ENCODE data around the gene KCNQ2.

The KCNQ2 gene

GRCh38 chr20:63354636-63355350, 117.7 kb downstream of the KCNQ2 start:
- DNase-seq = no peak

DNA sequence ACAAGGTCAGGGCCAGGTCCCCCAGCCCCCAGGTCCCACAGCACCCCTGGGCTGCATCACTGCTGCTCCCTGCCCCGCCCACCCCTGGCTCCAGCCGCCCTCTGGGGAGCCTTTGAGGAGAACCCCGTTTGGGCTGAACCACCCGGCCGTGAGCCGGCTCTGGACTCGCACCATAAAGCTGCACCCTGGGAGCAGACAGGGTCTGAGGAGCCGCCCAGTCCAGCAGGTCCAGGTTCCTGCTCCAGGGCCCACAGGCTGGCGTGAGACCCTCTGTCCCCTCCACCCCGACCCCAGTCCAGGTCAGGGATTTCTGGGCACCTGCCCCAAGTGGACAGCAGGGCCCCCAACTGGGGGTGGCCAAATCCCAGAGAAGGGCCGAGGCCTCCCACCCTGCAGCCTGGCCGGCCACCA, 119.6 kb downstream of the KCNQ2 start:
- DNase-seq = no peak

DNA sequence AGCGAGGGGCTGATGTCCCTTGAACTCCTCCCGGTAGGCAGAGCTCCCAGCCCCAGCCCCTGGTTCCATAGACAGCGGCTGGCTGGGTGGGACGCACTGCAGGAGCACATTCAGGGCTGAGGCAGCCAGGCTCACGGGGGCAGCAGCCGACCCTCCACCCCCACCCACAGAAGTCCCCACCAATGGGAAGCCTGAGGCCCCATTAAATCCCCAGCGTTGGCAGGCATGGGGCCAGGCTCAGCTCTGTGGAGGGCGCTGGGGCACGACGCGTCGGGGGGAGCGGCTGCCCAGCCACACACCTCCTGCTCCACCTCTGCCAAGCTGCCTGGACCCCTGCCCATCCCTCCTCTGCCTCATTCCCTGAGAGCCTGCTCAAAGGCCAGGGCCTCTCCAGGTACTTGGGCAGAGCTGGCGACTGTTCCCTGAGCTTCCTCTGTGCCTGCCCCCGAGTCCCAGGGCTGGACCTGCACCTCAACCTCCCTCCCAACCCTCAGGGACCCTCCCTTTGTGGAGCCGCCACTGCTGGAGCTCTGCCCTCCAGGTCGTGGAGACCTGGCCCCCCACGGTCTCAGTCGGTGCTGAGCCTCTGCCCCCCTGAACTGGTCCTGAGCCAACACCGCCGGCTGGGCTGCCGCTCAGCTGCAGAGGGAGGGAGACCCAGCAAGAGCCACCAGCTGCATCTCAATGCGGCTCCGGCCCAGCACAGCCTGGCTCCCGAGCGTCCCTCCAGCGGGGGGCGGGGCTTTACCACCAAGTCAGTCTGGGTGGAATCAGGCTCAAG, 120.5 kb downstream of the KCNQ2 start:
- no peak for DNase-seq

DNA sequence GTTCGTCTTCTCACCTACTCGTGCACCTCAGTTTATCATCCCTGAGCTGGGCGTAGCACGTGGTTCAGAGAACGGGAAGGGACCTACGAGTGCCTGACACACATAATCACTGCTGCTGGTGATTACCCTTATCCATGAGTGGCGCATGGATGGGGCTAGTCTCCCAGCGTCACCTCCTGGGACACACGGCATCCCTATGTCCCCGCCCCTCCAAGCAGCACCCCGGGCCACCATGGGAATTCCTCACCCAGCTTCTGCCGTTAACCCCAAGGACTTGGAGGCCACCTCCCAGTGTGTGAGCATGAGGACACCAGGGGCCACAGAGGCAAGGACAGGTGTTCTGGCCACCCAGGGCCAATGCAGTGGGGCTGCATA, 121.1 kb downstream of the KCNQ2 start:
- no peak for DNase-seq

DNA sequence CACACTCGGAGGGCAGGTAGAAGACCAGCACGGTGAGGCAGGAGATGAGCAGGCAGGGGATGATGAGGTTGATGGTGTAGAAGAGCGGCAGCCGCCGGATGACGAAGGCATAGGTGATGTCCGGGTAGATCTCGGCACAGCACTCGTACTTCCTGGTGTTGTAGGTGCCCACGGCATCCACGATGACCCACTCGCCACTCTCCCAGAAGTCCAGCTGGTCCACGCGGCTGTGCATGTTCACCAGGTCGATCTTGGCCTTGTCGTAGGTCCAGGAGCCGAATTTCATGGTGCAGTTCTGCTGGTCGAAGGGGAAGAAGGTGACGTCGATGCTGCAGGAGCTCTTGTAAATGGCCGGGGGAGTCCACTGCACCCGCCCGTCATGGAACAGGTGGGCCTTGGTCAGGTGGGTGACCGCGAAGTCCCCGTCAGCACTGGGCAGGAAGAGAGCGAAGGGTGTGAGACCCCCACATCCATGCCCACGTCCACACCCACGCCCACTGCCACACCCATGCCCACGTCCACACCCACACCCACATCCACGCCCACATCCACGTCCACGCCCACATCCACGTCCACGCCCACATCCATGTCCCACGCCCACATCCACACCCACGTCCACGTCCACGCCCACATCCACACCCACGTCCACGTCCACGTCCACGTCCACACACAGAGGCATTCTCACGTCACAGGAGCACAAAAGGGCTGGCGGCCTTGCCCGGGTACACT, 121.7 kb downstream of the KCNQ2 start:
- no peak for DNase-seq
